ENCODE results near the gene INPP4B. TPM values are rescaled to one million over a fixed set of nuclear protein-coding genes. Genes with fewer than 3 reads are reported as not detected.

Gene INPP4B
- total RNA-seq, 1 experiment from 2014 or later, result 16.1 TPM

DNA sequence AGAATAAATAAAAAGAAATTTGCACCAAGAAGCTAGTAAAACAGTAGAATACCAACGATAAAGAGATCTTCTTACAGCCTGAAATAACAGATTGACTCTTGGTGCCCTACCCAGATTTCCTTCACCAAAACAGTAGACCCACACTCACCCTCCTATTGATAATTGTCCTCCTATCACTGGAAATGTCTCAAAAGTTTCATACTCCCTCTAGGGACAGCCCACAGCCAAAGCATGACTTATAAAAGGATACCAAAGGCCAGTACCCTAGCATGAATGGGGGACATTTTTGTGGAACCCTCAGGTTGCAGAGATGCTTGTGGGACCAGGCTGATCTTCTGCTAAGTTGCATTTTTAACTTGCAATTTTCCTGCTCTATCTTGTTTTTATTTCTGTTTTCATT, 104.1 kb downstream of the INPP4B start:
- no peak for DNase-seq (ENCODE audit: low read depth)

- DNase-seq (ENCODE audit: low read depth), result no peak
These were observed 117.9 kb downstream of the INPP4B start for GRCh38 chr4:142728233-142728632.

DNA sequence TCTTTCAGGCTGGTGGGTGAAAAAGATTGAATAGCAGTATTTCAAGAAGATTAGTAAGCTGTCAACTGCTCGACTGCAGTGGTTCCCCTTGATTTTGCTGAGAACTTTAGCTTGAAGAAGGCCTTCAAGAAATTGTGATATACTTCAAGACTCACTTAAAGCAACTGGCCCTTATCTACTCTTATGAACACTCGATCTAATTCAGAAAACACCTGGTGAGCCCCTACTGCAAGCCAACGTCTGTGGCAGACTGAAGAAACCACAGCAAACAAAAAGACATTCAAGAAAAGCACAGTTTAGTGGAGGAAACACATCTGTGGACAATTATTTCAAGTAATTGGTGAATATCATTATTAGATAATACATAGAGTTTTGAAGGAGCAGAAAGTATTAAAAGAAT, 119.0 kb downstream of the INPP4B start:
- no peak for DNase-seq (ENCODE audit: low read depth)

GRCh38 chr4:142725886-142726285, 120.2 kb downstream of the INPP4B start:
- DNase-seq (ENCODE audit: low read depth), result no peak

- no peak for DNase-seq (ENCODE audit: low read depth)
These were observed 124.9 kb downstream of the INPP4B start for GRCh38 chr4:142721187-142721586.

DNA sequence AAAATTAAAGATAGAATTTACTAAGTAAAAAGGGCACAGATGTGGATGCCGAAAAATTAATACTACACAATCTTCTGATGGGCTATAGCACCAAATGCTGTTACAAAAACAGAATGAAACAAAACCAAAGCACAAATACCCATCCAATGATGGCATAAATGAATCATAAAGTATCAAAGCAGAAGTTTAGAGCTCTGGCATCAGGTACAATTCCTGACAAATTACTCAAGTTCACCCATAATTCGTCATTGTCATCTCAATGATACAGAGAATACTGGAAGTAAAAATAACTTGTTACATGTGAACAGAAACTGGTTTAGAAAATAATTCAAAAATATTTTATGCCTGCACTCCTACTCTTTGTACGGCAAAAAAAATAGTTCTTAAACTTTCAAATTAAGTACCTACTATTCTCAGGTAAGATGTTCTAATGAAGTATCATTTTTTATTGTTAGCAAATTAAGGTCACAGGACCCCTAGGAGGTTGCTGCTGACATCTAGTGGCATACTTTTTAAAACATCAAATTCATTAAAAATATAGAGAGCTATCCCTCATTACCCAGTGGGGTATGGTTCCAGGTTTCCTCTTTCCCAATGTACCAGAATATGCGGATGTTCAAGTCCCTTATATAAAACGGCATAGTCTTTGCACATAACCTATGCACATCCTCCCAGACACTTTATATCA, 126.1 kb downstream of the INPP4B start:
- DNase-seq (ENCODE audit: low read depth), result peak; percentile 76

DNA sequence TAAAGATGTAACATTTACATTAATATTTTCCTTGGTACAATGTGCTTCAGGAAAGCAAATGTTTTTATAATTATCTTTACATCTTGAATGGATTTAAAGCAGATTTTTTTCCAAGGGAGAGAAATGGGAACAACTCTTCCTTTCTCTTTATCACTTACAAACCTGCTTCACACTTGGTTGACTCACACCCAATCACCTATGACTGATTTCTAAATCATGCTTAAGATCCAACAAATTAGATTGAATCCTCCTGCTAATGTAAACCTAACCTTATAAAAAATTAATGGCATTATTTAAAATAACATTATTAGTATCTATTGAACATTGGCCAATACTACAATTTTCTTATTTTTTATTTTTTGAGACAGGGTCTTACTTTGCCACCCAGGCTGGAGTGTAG, 127.1 kb downstream of the INPP4B start:
- no peak for DNase-seq (ENCODE audit: low read depth)

DNA sequence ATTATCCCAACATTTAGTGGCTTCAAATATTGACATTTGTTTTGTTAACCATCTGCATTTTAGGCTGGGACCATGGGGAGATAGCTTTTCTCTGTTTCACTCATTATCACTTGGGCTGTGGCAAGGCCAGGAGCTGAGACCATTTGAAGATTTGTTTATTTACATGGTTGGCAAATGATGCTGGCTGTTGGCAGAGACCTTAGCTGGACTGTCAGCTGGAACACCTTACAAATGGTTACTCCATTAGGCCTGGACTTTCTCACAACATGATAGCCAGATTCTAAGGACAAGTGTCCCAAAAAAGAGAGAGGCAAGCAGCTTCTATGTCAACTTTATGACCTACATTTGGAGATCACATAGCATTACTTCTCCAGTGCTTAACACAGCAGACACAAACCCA, 130.4 kb downstream of the INPP4B start:
- DNase-seq (ENCODE audit: low read depth), result no peak

GRCh38 chr4:142713282-142714030, 132.6 kb downstream of the INPP4B start:
- no peak for DNase-seq (ENCODE audit: low read depth)

- no peak for DNase-seq (ENCODE audit: low read depth)
These were observed 137.9 kb downstream of the INPP4B start for GRCh38 chr4:142708231-142708630.

- DNase-seq (ENCODE audit: low read depth), result no peak
These were observed 138.7 kb downstream of the INPP4B start for GRCh38 chr4:142707401-142707800.

DNA sequence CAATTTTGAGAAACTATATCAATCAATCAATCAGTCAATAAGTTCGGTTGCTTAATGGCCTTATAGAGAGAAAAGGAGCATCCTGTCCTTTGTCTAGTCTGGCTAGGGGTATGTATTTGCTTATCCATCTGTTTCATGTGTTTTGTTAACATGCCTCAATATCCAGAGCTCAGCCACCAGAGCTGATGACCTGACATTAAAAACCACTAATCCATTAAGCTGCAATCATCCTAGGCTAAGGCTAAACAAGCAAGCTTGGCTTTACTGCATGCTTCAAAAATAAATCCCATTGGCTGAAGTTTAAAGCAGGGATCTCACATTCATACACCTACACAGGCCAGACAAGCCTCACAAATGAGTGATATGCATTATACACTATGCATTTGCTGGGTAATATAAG, 139.7 kb downstream of the INPP4B start:
- DNase-seq (ENCODE audit: low read depth), result no peak

- DNase-seq (ENCODE audit: low read depth), result peak; percentile 12
These were observed 140.3 kb downstream of the INPP4B start for GRCh38 chr4:142705820-142706219.

- DNase-seq (ENCODE audit: low read depth), result no peak
These were observed 142.3 kb downstream of the INPP4B start for GRCh38 chr4:142703694-142704309.

- DNase-seq (ENCODE audit: low read depth), result no peak
These were observed 145.1 kb downstream of the INPP4B start for GRCh38 chr4:142701017-142701416.

DNA sequence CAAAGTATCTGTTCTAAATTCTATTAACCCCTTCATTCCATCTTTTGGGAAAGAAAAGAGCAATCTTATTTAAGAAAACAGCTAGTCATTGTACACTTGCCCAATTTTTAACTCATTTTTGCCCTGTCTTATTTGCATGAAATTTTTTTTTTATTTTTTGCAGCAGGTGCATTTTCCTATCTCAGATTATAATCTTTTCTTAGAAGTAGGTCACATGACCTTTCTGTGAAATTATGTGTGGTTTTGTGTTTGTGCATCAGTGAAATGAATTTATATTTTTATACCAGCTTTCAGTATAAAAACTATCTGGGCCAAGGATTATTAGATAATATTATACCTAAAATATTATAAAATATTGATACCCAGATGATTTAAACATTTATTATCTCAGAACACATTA, 145.6 kb downstream of the INPP4B start:
- DNase-seq (ENCODE audit: low read depth), result no peak

- DNase-seq (ENCODE audit: low read depth), result no peak
These were observed 147.5 kb downstream of the INPP4B start for GRCh38 chr4:142698552-142698951.

DNA sequence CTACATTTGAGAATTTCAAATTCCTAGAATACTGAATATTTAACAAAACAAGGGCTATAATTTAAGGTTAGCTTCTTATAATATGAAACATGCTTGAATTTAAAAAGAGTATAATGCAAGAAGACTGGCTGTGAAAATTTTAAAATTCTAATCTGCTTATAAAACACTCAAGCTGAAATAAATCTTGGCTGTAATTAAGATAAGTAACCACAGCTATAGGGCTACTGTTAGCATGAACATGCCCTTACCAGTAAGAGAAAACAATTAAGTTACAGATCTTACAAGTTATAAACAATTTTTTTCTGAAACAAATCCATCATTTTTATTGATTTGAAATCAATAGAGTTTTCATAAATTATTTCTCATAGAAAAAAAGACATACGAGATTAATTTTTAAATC, 148.2 kb downstream of the INPP4B start:
- no peak for DNase-seq (ENCODE audit: low read depth)

DNA sequence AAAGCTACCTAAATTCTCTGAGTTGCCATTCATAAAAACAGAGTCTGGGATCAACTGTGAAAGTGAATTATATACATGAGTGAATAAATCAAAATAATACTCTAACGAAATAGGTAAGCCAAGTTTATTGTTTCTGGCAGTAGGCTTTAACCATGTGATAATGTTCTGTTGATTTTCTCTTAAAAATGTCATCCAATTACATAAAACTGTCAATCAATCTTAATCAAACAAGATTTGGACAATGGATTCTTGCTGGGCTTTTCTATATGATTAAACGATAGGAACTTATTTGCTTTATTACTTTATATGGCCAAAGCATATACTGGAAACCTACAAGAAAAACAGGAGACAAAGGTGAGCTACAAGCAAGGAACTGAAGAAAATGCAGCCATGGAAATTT, 148.8 kb downstream of the INPP4B start:
- no peak for DNase-seq (ENCODE audit: low read depth)

DNA sequence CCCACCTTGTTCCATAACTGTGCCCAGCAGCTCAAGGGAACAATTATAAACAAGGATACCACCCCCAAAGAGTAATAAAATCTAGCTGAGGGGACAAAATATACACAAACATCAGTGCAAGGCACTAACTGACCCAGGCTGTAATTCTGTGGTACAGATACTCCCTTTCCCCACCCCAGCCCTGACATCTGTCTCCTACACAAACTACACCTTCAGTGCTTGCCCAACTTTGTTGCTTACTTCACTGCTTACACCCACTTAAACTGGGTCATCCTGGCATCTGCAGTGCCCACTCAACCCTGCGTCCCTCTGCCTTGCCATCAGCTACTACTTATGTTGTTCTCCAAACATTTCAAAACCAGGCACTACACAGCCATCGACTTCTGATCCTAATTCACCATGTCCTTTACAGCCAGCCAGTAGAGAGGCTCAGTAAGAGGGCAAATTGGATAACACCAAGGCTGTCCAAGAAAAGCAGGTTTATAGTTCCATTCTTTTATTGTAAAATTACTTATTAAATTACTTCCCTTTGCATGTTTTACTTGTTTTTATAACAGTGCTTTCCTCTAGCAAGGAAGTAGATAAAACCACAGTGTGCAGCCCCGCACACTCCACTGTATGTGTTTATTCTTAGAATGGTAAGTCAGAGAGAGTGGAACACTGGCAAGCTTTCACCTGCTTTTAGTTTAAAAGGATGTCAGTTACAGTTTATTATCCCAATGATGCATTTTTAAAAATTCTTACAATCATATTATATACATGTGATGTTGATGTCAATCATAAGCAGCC, 149.6 kb downstream of the INPP4B start:
- DNase-seq (ENCODE audit: low read depth), result no peak

DNA sequence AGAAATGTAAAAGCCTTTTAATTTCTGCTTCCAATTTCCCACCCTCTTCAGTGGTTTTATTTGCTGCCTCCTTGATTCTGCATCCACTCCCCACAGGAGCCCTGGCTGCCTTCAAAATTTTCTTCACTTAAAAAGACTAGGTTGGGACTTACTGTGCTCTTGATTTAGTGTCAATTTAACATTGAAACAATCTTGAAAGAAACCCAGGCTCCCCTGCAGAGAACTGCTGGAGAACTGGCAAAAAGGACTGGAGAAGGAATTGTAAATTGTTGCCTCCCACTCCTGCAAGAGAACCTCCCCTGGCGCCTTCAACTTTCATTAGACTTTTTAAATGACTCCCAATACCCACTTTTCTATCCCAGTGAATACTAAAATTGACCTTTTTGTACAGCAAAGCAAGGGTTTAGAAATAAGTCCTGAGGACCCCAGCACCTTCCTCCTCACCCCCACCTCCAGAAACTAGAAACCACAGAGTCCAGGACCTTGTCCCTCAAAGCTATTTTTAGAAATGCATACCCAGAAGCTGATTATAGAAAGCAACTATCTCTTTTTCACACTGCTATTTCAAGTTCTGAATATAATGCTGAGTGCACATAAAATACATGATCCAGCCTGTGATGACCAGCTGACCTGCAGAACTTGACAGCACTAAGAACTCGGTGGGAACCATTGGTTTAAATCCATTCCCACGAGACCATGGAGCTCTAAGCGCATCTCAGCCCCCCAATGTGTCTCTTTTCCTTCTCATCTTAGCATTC, 155.5 kb downstream of the INPP4B start:
- DNase-seq (ENCODE audit: low read depth), result no peak

All from M059J (cell line).